COLO829 (cell line): ENCODE data around the gene IRF7.

Experiments
- DNase-seq: peaks from one replicate; pipeline ENCODE4 v3.0.0; 2012; ENCODE audit warnings: low spot score

IRF7 gene

GRCh38 chr11:620935-621814, 5.4 kb upstream of the IRF7 start:
- no peak for DNase-seq

DNA sequence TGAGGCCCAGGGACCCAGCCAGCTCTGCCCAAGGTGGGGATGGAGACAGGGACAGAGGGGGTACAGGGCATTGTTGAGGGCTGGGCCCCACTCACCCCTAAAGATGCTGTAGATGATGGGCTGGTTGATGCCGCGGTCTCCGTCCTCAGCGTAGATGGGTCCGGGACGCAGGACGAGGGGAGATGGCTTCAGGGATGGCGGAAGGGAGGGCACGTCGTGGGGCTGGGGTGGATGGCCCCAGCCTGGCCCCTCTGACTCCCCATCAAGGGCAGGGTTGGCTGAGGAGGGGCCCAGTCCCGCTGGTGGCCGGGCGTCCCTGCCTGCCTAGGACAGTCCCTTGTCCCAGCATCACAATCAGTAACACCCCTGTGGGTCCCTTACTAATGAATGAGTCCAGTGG, 4.5 kb upstream of the IRF7 start:
- DNase-seq = no peak

DNA sequence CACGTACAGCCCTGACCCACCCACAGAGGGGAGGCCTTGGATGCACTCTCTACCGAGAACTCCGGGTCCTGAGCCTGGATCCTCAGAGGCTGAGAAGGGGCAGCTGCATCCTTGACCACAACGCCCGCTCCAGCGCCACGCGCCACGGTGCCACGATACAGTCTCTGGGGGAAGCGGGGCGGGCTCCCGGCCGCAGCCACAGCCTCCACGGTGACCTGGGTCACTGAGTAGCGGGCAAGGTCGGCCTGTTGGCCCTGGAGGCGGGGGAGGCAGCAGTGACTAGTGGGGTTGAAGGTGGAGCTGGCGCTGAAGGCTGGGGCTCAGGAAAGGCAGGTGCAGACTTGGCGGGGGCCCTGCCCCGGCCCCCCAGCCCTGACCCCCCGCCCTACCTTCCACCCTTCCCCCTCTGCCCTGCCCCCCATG, 3.9 kb upstream of the IRF7 start:
- no peak for DNase-seq

- DNase-seq = no peak
Measured at GRCh38 chr11:618856-619627, 3.3 kb upstream of the IRF7 start.

DNA sequence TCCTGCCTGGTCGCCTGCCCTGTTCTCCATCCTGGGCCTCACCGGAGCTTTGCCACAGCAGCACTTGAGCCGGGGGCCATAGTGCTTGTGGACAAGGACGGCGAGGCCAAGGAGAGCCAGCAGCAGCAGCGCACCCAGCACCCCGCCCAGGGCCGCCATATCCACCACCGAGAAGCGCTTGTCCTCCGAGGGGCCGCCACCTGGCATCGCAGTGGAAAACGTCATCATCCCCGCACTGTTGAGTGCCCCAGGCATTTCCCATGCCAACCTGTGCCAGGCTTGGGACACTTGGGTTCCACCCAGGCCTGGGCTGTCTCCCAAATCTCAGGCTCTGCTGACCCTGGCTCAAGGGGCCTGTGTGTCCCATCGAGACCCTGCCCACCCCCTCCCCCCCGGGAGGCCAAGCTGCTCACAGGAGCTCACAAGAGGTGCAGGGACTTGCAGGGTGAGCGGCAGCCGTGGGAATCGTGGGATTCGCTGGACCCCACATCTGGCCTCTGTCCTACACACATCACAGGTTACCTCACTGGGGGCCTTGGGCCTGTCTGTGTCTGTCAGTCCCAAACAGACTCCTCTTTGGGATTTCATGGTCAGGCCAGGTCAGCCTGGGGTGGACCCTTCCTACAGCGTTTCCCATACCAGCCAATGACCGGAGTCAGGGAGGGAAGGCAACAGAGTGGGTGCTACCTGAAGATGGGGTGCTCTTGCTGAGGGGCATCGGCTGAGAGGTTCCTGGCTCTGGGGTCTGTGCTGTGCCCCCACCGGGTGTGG, 2.3 kb upstream of the IRF7 start:
- DNase-seq = no peak

DNA sequence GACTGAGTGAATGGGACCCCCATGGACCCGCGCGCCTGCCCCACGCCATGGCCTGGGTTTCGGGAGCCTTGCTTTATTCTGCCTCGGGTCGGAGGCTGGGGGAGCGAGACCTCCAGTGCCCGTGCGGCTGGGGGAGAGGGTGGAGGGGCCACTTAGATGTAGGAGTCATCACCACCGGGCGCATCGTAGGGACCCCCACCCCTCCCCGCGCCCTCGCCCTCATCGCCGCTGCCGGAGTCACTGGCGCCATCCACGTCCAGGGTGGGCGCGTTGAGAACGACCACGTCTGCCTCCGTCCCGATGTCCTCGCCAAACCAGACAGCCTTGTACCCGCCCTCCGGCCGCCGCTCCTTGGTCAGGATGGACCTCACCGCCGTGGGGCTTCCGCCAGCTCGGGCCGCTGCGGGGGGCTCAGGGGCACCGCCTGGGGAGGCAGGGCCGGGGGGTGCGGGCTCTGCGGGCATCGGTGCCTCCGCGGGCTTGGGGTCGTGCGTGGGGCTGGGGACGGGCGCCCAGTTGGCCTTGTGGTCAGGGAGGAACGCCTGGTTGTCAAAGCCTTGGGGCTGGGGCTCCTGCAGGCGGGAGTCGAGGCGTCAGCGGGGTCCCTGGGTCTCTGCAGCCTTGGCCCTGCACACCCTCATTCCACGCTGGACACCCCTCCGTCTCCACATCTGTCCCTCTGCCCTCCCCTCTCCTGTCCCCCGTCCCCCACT, 1.6 kb upstream of the IRF7 start:
- no peak for DNase-seq

DNA sequence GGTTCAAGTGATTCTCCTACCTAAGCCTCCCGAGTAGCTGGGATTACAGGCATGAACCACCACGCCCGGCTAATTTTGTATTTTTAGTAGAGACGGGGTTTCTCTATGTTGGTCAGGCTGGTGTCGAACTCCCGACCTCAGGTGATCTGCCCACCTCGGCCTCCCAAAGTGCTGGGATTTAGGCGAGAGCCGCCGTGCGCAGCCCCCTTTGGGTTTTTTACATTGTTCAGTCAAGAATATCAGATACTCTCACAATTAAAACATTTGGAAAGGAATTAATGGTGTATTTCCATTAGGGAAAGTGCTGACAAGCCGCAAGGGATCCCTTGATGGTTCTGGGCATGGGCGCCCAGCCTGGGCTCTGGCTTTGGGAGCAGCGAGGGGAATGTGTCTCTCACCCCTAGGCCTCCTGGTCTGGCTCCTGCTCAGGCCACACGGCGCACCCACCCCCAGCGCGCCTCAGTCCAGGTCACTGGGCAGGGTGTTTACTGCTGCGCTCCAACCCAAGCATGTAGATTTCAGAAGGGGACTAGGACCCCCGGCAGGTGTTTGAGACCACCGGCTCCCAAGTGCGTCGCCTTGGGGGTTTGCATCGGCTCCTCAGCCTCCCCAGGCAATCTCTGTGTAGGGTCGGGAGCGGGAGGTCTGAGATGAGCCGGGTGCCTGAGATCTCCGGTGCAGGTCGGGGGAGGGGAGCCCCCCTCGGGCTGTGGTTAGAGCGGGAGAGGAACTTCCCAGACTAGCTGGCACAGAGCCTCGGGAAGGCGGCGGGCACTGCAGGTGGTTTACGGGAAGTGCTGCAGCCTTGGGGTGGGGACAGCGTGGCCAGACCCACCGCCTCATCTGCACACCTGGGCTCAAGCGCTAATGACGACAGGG, 809 bp upstream of the IRF7 start:
- DNase-seq = no peak

DNA sequence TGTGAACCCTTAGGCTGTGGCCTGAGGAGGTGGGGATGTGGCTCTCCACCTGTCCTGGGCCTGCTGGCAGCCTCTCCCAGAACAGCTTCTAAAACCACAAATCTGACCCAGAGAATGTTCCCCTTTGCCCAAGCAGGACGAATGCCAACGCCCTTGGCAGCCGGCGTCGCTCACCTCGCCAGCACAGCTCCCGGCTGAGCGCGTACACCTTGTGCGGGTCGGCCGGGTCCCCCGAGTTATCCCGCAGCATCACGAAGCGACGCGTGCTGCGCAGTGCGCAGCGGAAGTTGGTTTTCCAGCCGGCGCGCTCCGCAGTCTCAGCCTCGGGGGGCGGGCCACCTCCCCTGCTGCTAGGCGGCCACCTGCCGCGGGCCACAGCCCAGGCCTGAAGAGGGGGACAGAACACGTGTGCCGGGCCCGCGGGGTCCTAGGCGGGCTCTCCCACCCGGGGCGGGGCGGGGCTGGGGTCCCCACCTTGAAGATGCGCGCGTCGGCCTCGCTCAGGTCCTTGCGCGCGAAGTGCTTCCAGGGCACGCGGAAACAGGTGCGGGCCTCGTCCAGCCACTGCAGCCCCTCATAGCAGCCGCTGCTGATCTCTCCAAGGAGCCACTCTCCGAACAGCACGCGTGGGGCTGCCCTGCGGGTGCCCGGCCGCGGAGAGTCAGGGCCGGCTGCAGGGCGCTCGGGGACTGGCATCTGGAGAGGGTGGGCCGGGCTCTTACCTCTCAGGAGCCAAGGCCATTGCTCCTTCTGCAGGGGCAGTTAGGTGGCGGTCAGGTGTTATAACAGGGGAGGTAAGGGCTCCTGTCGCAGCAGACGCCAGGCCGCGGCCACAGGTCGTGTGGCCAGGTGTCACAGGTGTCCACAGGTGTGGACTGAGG, 887 bp downstream of the IRF7 start:
- DNase-seq = no peak

DNA sequence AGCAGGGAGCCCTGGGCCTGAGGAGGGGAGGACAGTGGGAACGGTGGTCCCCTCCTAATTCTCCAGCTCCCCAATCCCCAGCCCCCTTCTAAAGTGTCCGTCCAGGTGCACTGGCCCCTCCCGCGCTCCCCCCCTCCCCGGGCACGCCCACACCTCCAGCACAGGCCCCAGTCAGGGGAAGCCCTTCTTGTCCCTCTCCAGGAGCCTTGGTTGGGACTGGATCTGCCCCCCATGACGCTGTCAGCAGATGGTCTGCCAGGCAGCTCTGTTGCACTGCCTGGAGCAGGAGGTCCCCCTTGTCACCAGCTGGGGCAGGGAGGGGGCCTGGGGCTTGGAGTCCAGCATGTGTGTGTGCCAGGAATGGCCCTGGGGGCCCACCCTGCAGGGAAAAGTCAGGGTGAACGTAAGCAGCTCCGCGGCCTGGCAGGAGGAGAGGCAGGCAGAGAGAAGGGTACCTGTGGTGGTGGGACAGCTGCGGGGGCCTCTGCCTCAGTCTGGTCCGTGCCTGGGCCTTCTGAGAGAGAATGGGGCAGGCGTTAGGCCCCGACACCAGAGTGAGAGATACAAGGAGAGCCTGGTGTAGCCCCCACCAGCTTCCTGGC, 1.6 kb downstream of the IRF7 start:
- DNase-seq = no peak

DNA sequence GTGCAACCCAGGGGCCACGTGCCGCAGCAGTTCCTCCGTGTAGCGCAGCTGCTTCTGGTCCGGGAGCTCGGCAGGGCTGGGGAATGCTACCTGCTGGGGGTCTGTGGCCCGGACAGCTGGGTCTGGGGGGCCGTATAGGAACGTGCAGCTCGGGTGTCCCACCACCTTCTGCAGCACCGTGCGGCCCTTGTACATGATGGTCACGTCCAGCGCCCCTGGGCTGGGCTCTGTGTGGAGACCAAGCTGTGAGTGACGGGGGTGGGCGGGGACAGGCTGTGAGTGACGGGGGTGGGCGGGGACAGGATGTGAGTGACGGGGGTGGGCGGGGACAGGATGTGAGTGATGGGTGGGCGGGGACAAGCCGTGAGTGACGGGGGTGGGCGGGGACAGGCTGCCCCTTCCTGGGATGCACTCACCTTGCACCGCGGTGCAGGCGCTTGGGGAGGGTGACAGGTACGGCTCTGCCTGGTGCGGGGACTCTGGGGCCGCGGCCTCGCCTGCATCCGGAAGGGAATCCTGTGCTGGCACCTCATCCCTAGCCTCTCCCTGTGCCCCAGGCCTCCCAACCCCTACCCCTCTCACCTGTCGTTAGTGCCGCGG, 2.3 kb downstream of the IRF7 start:
- peak; percentile 60 for DNase-seq

- no peak for DNase-seq
Measured at GRCh38 chr11:612961-613300, 2.8 kb downstream of the IRF7 start.

GRCh38 chr11:612201-612960, 3.4 kb downstream of the IRF7 start:
- DNase-seq = no peak

DNA sequence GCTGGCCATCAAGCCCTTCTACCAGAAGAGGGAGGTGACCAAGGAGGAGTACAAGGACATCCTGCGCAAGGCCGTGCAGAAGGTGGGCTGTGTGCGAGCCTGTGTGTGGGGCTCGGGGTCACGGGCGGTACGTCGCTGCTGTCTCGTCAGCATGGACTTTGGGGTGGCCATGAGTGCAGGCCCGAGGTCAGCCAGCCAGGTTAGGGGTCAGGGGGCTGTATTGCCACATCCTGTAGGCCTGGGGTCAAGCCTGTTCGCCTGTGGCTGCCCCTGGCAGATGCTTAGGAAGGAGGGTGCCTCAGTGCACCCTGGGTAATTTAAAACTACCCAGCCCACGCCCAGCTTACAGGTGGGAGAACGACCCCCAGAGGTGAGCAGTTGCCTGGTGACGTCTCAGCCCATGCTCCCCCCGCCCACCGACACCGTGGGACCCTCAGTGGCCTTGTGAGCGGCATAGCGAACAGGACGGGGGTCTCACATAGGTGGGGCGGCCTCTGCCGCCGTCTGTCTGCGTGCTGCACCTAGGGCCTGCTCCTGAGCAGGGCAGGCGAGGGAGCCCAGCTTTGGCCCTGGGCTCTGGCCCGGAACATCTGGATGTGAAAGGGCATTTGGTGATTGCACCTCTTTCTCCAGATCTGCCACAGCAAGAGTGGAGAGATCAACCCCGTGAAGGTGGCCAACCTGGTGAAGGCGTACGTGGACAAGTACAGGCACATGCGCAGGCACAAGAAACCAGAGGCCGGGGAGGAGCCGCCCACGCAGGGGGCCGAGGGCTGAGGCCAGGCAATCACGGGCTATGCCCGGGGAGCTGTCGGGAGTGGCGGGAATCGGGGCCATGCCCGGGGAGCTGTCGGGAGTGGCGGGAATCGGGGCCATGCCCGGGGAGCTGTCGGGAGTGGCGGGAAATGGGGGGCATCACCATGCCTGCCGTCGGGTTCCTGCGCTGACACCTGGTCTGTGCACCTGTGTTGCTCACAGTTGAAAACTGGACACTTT, 4.5 kb downstream of the IRF7 start:
- DNase-seq = no peak

- DNase-seq = no peak
Measured at GRCh38 chr11:610146-610801, 5.5 kb downstream of the IRF7 start.

DNA sequence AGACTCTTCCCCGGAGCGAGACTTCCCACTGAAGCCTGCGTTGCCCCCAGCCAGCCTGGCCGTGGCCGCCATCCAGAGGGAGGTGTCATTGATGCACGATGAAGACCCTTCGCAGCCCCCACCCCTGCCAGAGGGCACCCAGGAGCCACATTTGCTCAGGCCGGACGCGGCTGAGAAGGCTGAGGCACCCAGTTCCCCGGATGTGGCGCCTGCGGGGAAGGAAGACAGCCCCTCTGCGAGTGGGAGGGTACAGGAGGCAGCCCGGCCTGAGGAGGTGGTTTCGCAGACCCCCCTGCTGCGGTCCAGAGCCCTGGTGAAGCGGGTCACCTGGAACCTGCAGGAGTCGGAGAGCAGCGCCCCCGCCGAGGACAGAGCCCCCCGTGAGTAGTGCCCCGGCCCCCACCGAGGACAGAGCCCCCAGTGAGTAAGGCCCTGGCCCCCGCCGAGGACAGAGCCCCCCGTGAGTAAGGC, 6.4 kb downstream of the IRF7 start:
- no peak for DNase-seq

DNA sequence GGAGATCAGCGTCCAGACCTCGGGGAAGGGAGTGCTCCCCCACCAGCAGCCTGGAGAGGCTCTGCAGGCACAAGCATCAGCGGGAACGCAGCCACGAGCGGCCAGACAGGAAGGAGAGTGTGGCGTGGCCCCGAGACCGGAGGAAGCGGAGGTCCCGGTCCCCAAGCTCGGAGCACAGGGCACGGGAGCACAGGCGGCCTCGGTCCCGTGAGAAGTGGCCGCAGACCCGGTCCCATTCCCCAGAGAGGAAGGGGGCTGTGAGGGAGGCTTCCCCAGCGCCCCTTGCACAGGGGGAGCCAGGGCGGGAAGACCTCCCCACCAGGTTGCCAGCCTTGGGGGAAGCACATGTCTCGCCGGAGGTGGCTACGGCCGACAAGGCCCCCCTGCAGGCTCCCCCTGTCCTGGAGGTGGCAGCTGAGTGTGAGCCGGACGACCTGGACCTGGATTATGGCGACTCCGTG, 6.9 kb downstream of the IRF7 start:
- DNase-seq = no peak
